ENCODE results near the gene THBS2.

GRCh38 chr6:169256518-169256917, 2.9 kb upstream of the THBS2 start:
- no peak for TF ChIP-seq SP1 (IDR thresholded peaks at IDR 0.05)
- no peak for TF ChIP-seq TARDBP (IDR thresholded peaks at IDR 0.05)
- no peak for TF ChIP-seq FOXM1 (IDR thresholded peaks at IDR 0.05; ENCODE audit: borderline replicate concordance)
- no peak for TF ChIP-seq LEF1 (IDR thresholded peaks at IDR 0.05; ENCODE audit: borderline replicate concordance)
- TF ChIP-seq BHLHE40 (IDR thresholded peaks at IDR 0.05; ENCODE audit: borderline replicate concordance): no peak
- no peak for TF ChIP-seq FOXK2 (IDR thresholded peaks at IDR 0.05)
- no peak for TF ChIP-seq ZNF384 (IDR thresholded peaks at IDR 0.05)
- TF ChIP-seq ELF4 (IDR thresholded peaks at IDR 0.05): no peak
- TF ChIP-seq SUZ12 (IDR thresholded peaks at IDR 0.05): no peak

Measured in HEK293T (cell line).